GM18519 (cell line): ENCODE results near the gene FAM83E.

Experiments used
- ATAC-seq: cut with Tn5 transposase; IDR thresholded peaks from one replicate; pipeline ENCODE4 v1.9.1; 2021; ENCODE audit warnings: mild to moderate bottlenecking, moderate library complexity; ENCODE audit not compliant: unreplicated experiment, low FRiP score

The FAM83E gene

GRCh38 chr19:48629599-48630295, 14.9 kb upstream of the FAM83E start:
- no peak for ATAC-seq

GRCh38 chr19:48629297-48629598, 14.4 kb upstream of the FAM83E start:
- no peak for ATAC-seq

- no peak for ATAC-seq
Observed at GRCh38 chr19:48628486-48629296, 13.8 kb upstream of the FAM83E start.

GRCh38 chr19:48627865-48628314, 13.0 kb upstream of the FAM83E start:
- ATAC-seq = no peak

- ATAC-seq = no peak
Observed at GRCh38 chr19:48627201-48627864, 12.5 kb upstream of the FAM83E start.

GRCh38 chr19:48625891-48626327, 11.0 kb upstream of the FAM83E start:
- no peak for ATAC-seq

GRCh38 chr19:48624791-48625723, 10.2 kb upstream of the FAM83E start:
- ATAC-seq = no peak

- peak; percentile 40 for ATAC-seq
Observed at GRCh38 chr19:48624067-48624594, 9.3 kb upstream of the FAM83E start.

- no peak for ATAC-seq
Observed at GRCh38 chr19:48623556-48624066, 8.7 kb upstream of the FAM83E start.

- no peak for ATAC-seq
Observed at GRCh38 chr19:48619692-48620585, 5.1 kb upstream of the FAM83E start.

- peak; percentile 77 for ATAC-seq
Observed at GRCh38 chr19:48618916-48619691, 4.2 kb upstream of the FAM83E start, which contains the start of the genes RPL18 and SPHK2. Gene RPL18, minus strand, starts transcription at chr19:48619178. Its CDS starts 35 bp downstream, at chr19:48619143. Gene SPHK2, plus strand, starts transcription at chr19:48619506. Its CDS starts 1,009 bp downstream, at chr19:48620515.

- no peak for ATAC-seq
Observed at GRCh38 chr19:48618278-48618915, 3.5 kb upstream of the FAM83E start.

- ATAC-seq = no peak
Observed at GRCh38 chr19:48617146-48617937, 2.5 kb upstream of the FAM83E start.

GRCh38 chr19:48616491-48617056, 1.7 kb upstream of the FAM83E start:
- no peak for ATAC-seq

- ATAC-seq = no peak
Observed at GRCh38 chr19:48616041-48616436, 1.2 kb upstream of the FAM83E start.
